HepG2 (cell line): ENCODE results near the gene AXIN1. TPM values are rescaled to one million over a fixed set of nuclear protein-coding genes. Genes with fewer than 3 reads are reported as not detected.

Source experiments
- EZH2 ChIP-seq: conservative IDR thresholded peaks from 2 replicates; pipeline ENCODE4 v1.6.1; 2012; ENCODE audit warnings: mild to moderate bottlenecking, low read depth, low read length, moderate library complexity
- ISL2 ChIP-seq: sonication (generic); formaldehyde crosslinking; IDR thresholded peaks from 2 replicates; pipeline ENCODE4 v1.5.0; 2020; ENCODE audit warnings: missing genetic modification reagents
- KAT8 ChIP-seq: IDR thresholded peaks from 2 replicates; pipeline ENCODE4 v1.6.1; 2016; ENCODE audit warnings: missing genetic modification reagents, missing compliant biosample characterization
- NCOA5 ChIP-seq: sonication (generic); formaldehyde crosslinking; IDR thresholded peaks from 2 replicates; pipeline ENCODE4 v1.4.0; 2020; ENCODE audit warnings: missing genetic modification reagents
- NFE2L2 ChIP-seq: fragments of 150-350 bp; IDR thresholded peaks from 2 replicates; pipeline ENCODE4 v1.6.1; 2014; ENCODE audit warnings: low read length
- RBFOX2 ChIP-seq: fragments of 200-400 bp; formaldehyde crosslinking; IDR thresholded peaks from 2 replicates; pipeline ENCODE4 v1.6.1; 2017; ENCODE audit warnings: low read depth, mild to moderate bottlenecking, low read length
- RFX3 ChIP-seq: IDR thresholded peaks from 2 replicates; pipeline ENCODE4 v1.6.1; 2016; ENCODE audit warnings: missing biosample characterization, missing genetic modification reagents
- TBX2 ChIP-seq: sonication (generic); formaldehyde crosslinking; IDR thresholded peaks from 2 replicates; pipeline ENCODE4 v1.5.0; 2020; ENCODE audit warnings: missing genetic modification reagents, mild to moderate bottlenecking, borderline replicate concordance
- ZNF768 ChIP-seq: sonication (generic); formaldehyde crosslinking; IDR thresholded peaks from 2 replicates; pipeline ENCODE4 v1.4.0; 2020; ENCODE audit warnings: missing genetic modification reagents
- polyA plus RNA-seq, 8 experiments: library from polyadenylated mRNA; depleted of rRNA in 3 of 8; stranded (reverse) in 7 of 8; unstranded in 1 of 8; fragments of >200 nt; fragmentation: Illumina TruSeq in 4 of 8; extraction: Trizol in 4 of 8; gene quantifications; 2 replicates each; pipeline versions ENCODE4 v1.2.1 to v1.2.3, GENCODE V29; 2011 to 2016; ENCODE audit warnings: low read depth in 4 of 8, missing spikeins in 1 of 8, mixed read lengths in 1 of 8; ENCODE audit not compliant: insufficient read depth in 1 of 8
- total RNA-seq, 5 experiments: library from RNA; depleted of rRNA; stranded (reverse); fragments of >200 nt; fragmentation: Illumina TruSeq; extraction: Trizol; gene quantifications; 2 replicates each; pipeline ENCODE4 v1.2.3, GENCODE V29; 2016; ENCODE audit warnings: low read depth in 1 of 5
- TF ChIP-seq, protein P1 (sequence below): sonication (generic); formaldehyde crosslinking; IDR thresholded peaks from 2 replicates; pipeline ENCODE4 v1.5.0; 2020; ENCODE audit warnings: missing genetic modification reagents
- TF ChIP-seq, protein P2 (sequence below): sonication (generic); formaldehyde crosslinking; IDR thresholded peaks from 2 replicates; pipeline ENCODE4 v1.4.0; 2020; ENCODE audit warnings: mild to moderate bottlenecking, missing genetic modification reagents
- TF ChIP-seq, protein P3 (sequence below), 2 experiments: sonication (generic) in 1 of 2; formaldehyde crosslinking in 1 of 2; IDR thresholded peaks; 2 replicates each; pipeline versions ENCODE4 v1.6.1 to v1.9.0; 2014 to 2022; ENCODE audit warnings: antibody characterized with exemption in 1 of 2, borderline replicate concordance in 1 of 2, inconsistent platforms in 1 of 2, low read depth in 1 of 2, missing genetic modification reagents in 1 of 2
- TF ChIP-seq, protein P4 (sequence below): conservative IDR thresholded peaks from 2 replicates; pipeline ENCODE4 v1.6.1; 2018; ENCODE audit warnings: missing genetic modification reagents

AXIN1 gene
- total and polyA plus RNA-seq, 2 of the 13 experiments (the other 11 are each of a cell fraction or from before 2014, with no cell fraction given), result 24.0 to 26.0 TPM

DNA sequence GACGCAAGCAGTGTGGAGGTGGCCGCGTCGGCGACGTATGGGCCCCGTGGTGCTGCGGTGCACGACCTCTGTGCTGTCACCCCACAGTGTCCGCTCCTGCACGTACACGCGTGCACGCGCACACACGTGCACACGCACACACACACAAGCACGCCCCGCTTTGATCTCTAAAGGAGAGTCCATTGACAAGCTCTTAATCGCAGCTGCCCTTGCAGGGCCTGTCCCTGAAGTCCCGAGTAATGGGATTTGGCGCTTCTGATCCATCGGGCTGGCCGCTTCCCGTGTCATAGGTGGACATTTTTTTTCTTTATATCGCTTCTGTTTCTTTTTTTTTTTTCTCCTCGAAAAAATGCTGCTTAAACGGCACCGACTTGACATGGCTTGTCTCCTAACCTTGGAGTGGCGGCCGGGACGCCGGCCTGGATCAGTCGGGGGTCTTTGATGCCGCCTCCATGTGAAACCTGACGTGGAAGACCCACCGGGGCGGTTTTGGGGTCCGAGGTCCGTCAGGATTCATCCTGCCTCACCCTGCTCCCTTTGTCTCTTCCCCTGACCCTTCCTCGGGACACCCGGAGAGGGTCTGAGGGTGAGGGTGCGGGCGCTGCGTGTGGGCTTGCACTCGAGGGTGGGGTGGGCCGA, 8.3 kb upstream of the AXIN1 start (continued):
- no peak for TF ChIP-seq TBX2 (CRISPR knock-in tag)
- TF ChIP-seq, protein P1, sequence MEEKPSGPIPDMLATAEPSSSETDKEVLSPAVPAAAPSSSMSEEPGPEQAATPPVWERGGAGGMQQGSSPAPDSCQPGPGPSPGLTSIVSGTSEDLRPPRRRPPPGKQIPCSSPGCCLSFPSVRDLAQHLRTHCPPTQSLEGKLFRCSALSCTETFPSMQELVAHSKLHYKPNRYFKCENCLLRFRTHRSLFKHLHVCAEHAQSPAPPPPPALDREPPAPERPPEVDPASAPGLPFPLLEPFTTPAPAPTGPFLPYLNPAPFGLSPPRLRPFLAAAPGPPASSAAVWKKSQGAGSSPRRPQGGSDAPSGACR (CRISPR knock-in tag), result no peak
- TF ChIP-seq RFX3 (CRISPR knock-in tag), result no peak
- TF ChIP-seq, protein P2, sequence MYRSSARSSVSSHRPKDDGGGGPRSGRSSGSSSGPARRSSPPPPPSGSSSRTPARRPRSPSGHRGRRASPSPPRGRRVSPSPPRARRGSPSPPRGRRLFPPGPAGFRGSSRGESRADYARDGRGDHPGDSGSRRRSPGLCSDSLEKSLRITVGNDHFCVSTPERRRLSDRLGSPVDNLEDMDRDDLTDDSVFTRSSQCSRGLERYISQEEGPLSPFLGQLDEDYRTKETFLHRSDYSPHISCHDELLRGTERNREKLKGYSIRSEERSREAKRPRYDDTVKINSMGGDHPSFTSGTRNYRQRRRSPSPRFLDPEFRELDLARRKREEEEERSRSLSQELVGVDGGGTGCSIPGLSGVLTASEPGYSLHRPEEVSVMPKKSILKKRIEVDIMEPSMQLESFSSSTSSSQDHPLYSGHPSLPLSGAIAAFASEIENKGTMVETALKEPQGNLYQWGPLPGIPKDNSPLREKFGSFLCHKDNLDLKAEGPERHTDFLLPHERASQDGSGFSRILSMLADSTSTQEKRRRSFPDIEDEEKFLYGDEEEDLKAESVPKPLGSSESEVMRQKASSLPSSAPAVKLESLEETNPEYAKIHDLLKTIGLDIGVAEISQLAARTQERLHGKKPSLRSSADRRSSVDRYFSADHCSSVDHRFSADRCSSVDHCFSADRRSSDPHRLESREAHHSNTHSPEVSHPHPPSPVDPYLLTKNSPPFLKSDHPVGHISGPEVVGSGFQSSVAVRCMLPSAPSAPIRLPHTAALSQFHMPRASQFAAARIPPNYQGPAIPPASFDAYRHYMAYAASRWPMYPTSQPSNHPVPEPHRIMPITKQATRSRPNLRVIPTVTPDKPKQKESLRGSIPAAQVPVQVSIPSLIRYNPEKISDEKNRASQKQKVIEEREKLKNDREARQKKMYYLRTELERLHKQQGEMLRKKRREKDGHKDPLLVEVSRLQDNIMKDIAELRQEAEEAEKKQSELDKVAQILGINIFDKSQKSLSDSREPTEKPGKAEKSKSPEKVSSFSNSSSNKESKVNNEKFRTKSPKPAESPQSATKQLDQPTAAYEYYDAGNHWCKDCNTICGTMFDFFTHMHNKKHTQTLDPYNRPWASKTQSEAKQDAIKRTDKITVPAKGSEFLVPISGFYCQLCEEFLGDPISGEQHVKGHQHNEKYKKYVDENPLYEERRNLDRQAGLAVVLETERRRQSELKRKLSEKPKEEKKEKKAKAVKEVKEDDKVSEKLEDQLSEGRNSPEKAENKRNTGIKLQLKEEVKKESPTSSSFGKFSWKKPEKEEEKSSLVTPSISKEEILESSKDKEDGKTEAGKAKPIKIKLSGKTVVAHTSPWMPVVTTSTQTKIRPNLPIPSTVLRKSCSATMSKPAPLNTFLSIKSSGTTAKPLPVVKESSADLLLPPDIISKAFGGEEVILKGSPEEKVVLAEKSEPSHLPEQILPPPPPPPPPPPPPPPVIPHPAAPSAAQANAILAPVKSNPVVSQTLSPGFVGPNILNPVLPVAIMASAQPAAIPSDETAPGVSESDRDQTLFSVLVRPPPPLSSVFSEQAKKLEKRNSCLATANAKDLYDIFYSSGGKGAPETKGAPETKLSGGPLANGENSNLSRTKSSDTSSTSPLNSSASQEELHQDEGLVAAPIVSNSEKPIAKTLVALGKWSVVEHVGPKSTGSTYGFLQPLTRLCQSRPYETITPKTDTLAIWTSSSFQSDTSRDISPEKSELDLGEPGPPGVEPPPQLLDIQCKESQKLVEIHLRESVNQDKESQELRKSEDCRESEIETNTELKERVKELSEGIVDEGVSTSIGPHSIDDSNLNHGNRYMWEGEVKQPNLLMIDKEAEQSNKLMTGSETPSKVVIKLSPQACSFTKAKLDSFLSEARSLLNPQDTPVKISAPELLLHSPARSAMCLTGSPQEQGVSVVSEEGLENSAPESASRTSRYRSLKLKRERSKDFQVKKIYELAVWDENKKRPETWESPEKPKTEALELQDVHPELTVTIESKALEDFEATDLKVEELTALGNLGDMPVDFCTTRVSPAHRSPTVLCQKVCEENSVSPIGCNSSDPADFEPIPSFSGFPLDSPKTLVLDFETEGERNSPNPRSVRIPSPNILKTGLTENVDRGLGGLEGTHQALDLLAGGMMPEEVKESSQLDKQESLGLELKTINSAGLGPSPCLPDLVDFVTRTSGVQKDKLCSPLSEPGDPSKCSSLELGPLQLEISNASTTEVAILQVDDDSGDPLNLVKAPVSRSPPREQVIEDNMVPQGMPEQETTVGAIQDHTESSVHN (CRISPR knock-in tag), result no peak
- TF ChIP-seq, protein P3, sequence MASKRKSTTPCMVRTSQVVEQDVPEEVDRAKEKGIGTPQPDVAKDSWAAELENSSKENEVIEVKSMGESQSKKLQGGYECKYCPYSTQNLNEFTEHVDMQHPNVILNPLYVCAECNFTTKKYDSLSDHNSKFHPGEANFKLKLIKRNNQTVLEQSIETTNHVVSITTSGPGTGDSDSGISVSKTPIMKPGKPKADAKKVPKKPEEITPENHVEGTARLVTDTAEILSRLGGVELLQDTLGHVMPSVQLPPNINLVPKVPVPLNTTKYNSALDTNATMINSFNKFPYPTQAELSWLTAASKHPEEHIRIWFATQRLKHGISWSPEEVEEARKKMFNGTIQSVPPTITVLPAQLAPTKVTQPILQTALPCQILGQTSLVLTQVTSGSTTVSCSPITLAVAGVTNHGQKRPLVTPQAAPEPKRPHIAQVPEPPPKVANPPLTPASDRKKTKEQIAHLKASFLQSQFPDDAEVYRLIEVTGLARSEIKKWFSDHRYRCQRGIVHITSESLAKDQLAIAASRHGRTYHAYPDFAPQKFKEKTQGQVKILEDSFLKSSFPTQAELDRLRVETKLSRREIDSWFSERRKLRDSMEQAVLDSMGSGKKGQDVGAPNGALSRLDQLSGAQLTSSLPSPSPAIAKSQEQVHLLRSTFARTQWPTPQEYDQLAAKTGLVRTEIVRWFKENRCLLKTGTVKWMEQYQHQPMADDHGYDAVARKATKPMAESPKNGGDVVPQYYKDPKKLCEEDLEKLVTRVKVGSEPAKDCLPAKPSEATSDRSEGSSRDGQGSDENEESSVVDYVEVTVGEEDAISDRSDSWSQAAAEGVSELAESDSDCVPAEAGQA (IDR thresholded peaks at IDR 0.05; ENCODE audit: low read depth), result no peak; the same call in 1 of the 2 replicates
- TF ChIP-seq, protein P3 (CRISPR knock-in tag; IDR thresholded peaks at IDR 0.05; ENCODE audit: borderline replicate concordance), result no peak
- no peak for TF ChIP-seq NCOA5 (CRISPR knock-in tag)
- TF ChIP-seq NFE2L2, result no peak
- no peak for TF ChIP-seq ISL2
- TF ChIP-seq EZH2, result no peak
- no peak for TF ChIP-seq KAT8 (CRISPR knock-in tag)
- TF ChIP-seq, protein P4, sequence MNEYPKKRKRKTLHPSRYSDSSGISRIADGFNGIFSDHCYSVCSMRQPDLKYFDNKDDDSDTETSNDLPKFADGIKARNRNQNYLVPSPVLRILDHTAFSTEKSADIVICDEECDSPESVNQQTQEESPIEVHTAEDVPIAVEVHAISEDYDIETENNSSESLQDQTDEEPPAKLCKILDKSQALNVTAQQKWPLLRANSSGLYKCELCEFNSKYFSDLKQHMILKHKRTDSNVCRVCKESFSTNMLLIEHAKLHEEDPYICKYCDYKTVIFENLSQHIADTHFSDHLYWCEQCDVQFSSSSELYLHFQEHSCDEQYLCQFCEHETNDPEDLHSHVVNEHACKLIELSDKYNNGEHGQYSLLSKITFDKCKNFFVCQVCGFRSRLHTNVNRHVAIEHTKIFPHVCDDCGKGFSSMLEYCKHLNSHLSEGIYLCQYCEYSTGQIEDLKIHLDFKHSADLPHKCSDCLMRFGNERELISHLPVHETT (CRISPR knock-in tag), result no peak; the same call in 1 of the 2 replicates
- TF ChIP-seq ZNF768, result 0 out of 2 replicates have a peak, but pooled peaks have one; percentile 3
- peak; percentile 11; the same call in 1 of the 2 replicates for TF ChIP-seq RBFOX2
